Erythroblast (primary cell): ENCODE results near the gene DNAJB14.

ENCODE experiments used
- GATA1 ChIP-seq: IDR thresholded peaks from 2 replicates; pipeline ENCODE4 v1.6.1; 2011; ENCODE audit warnings: low read depth, mild to moderate bottlenecking, control low read depth, low read length, moderate library complexity
- POLR2A ChIP-seq: IDR thresholded peaks from 2 replicates; pipeline ENCODE4 v1.6.1; 2011; ENCODE audit warnings: mild to moderate bottlenecking, low read length

GRCh38 chr4:99872570-99872969, 73.8 kb downstream of the DNAJB14 start:
- TF ChIP-seq GATA1 (no peak), POLR2A (no peak)
